ENCODE measurements around the gene CAMTA1.

CAMTA1 gene

DNA sequence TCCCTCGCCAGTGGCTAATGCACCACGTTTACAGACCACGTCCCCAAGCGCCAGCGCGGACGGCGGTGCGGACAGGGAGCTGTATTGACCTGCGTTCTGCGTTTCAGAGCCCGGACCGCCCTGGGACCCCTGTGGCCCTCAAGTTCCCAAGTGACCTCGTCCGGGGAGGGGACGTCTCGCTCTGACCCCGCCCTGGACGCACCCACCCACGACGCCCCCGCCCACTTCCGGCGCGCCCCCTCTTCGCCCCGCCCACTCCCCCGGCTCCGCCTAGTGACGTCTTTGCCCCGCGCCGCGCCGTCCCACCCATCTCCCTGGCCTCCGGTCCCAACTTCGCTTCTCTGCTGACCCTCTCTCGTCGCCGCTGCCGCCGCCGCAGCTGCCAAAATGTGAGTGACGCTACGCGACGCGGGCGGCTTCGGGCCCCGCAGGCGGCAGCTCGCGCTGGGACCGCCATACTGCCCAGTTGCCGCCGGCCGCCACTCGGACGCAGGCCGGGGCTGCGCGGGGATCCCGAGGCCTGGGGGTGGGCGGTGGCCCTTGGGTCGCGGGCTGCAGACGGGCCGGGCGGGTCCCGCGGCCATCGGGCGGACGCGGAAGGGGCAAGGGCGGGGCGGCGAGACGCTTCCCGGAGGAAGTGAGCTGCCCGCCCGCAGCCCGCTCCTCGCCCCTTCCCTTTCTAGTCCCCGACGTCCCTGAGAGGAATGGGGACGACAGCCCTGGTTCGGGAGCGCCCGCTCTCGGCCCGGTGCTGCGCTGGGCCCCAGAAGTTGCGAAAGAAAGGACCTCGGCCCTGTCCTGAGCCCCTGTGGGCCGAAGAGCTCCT is 986.0 kb downstream of the CAMTA1 start, which contains the start of gene VAMP3:
TSS of gene VAMP3 (plus strand) at position 300 of the 826 bp plus-strand sequence. CDS start at position 388, 88 bp downstream.
- peak within 1 kb of the TSS; percentile 97 for H3K4me3 ChIP-seq (ENCODE audit: severe bottlenecking)
- peak within 1 kb of the TSS; percentile 68 for H3K27ac ChIP-seq (ENCODE audit: poor library complexity, severe bottlenecking)
- H3K4me1 ChIP-seq (ENCODE audit: insufficient read depth, poor library complexity, severe bottlenecking), result no peaks in the 10 kb centered on the region
- ATAC-seq (ENCODE audit: low read depth), result peak; percentile 82
- H3K9me3 ChIP-seq (ENCODE audit: severe bottlenecking), result no peaks in the 10 kb centered on the region
- peaks cover 30% of the 10 kb centered on the region for H3K36me3 ChIP-seq (ENCODE audit: low read depth)
- DNase-seq (ENCODE audit: low spot score), result peak; percentile 80
- TF ChIP-seq, protein P1, sequence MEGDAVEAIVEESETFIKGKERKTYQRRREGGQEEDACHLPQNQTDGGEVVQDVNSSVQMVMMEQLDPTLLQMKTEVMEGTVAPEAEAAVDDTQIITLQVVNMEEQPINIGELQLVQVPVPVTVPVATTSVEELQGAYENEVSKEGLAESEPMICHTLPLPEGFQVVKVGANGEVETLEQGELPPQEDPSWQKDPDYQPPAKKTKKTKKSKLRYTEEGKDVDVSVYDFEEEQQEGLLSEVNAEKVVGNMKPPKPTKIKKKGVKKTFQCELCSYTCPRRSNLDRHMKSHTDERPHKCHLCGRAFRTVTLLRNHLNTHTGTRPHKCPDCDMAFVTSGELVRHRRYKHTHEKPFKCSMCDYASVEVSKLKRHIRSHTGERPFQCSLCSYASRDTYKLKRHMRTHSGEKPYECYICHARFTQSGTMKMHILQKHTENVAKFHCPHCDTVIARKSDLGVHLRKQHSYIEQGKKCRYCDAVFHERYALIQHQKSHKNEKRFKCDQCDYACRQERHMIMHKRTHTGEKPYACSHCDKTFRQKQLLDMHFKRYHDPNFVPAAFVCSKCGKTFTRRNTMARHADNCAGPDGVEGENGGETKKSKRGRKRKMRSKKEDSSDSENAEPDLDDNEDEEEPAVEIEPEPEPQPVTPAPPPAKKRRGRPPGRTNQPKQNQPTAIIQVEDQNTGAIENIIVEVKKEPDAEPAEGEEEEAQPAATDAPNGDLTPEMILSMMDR (IDR thresholded peaks at IDR 0.05; ENCODE audit: poor library complexity, severe bottlenecking), result no peak
- H3K27me3 ChIP-seq (ENCODE audit: insufficient read depth, poor library complexity, severe bottlenecking), result no peaks in the 10 kb centered on the region

DNA sequence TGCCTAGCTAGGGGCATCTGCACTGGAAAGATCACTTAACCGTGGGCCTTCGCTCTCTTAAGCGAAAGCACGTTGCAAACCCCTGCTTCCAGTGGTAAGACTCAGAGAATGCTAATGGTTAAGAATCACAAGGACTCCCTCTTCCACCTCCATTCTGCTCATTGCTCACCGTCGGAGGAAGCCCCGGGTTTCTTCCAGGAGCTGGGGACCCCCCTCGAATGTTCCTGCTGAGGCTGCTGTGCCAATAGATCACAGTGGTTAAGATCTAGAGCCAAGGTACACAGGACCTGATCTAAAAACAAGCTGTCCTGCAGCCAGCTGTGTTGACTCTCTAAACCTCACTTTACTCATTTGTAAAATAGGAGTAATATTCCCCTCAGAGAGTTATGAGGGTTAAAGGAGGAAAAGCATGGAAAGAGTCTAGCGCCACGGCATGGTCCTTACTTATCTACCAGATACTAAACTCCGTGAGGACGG is 986.6 kb downstream of the CAMTA1 start:
- H3K4me1 ChIP-seq (ENCODE audit: insufficient read depth, poor library complexity, severe bottlenecking), result no peaks in the 10 kb centered on the region
- no peak for DNase-seq (ENCODE audit: low spot score)
- no peaks in the 10 kb centered on the region for H3K27me3 ChIP-seq (ENCODE audit: insufficient read depth, poor library complexity, severe bottlenecking)
- H3K9me3 ChIP-seq (ENCODE audit: severe bottlenecking), result no peaks in the 10 kb centered on the region
- H3K27ac ChIP-seq (ENCODE audit: poor library complexity, severe bottlenecking), result peak overlapping the region; percentile 68
- H3K36me3 ChIP-seq (ENCODE audit: low read depth), result peaks cover 37% of the 10 kb centered on the region
- ATAC-seq (ENCODE audit: low read depth), result no peak
- H3K4me3 ChIP-seq (ENCODE audit: severe bottlenecking), result peak overlapping the region; percentile 97
- TF ChIP-seq, protein P1 (IDR thresholded peaks at IDR 0.05; ENCODE audit: poor library complexity, severe bottlenecking), result no peak

DNA sequence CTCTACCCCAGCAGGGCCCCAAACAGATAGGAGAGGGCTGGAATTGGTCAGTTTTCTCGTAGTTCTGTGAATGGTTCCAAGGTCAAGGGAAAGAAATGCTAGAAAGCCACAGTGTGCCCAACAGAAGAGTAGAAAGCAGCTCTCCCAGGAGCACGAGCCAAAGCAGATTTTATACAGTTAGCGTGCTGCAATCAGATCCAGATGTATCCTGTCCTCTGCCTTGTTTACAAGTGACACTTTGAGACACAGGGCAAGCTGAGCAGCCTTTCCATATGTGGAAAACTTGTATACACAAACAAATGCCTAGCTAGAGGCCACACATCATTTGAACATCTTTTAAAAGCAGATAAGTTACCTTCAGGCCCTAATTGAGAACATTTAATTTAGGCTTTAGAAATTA is 992.3 kb downstream of the CAMTA1 start:
- H3K27ac ChIP-seq (ENCODE audit: poor library complexity, severe bottlenecking), result no peak overlapping the region
- TF ChIP-seq, protein P1 (IDR thresholded peaks at IDR 0.05; ENCODE audit: poor library complexity, severe bottlenecking), result no peak
- no peak for ATAC-seq (ENCODE audit: low read depth)
- peaks cover 75% of the 10 kb centered on the region for H3K36me3 ChIP-seq (ENCODE audit: low read depth)
- H3K27me3 ChIP-seq (ENCODE audit: insufficient read depth, poor library complexity, severe bottlenecking), result no peaks in the 10 kb centered on the region
- no peaks in the 10 kb centered on the region for H3K4me1 ChIP-seq (ENCODE audit: insufficient read depth, poor library complexity, severe bottlenecking)
- DNase-seq (ENCODE audit: low spot score), result no peak
- no peaks in the 10 kb centered on the region for H3K9me3 ChIP-seq (ENCODE audit: severe bottlenecking)
- no peak overlapping the region for H3K4me3 ChIP-seq (ENCODE audit: severe bottlenecking)

DNA sequence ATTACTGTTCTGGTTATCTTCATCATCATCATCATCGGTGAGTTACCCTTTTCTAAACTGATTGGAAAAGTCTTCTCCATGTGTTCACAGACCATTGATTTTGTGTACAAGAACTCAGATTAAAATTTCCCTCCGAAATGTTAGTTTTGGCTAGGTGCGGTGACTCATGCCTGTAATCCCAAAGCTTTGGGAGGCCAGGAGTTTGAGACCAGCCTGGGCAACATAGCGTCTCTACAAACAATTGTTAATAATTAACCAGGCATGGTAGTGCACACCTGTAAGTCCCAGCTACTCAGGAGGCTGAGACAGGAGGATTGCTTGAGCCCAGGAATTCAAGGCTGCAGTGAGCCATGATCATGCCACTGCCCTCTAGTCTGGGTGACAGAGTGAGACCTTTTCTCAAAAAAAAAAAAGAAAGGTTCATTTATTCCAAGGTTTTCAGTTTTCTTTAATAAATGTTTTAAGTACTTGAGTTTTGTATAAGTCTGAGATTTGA is 992.9 kb downstream of the CAMTA1 start:
- DNase-seq (ENCODE audit: low spot score) (no peak), ATAC-seq (ENCODE audit: low read depth) (no peak)
- Histone ChIP-seq H3K9me3 (ENCODE audit: severe bottlenecking) (no peaks in the 10 kb centered on the region), H3K36me3 (ENCODE audit: low read depth) (peaks cover 70% of the 10 kb centered on the region), H3K4me1 (ENCODE audit: insufficient read depth, poor library complexity, severe bottlenecking) (no peaks in the 10 kb centered on the region), H3K4me3 (ENCODE audit: severe bottlenecking) (no peak overlapping the region), H3K27me3 (ENCODE audit: insufficient read depth, poor library complexity, severe bottlenecking) (no peaks in the 10 kb centered on the region), H3K27ac (ENCODE audit: poor library complexity, severe bottlenecking) (no peak overlapping the region)
- TF ChIP-seq, protein P1 (IDR thresholded peaks at IDR 0.05; ENCODE audit: poor library complexity, severe bottlenecking), result no peak

DNA sequence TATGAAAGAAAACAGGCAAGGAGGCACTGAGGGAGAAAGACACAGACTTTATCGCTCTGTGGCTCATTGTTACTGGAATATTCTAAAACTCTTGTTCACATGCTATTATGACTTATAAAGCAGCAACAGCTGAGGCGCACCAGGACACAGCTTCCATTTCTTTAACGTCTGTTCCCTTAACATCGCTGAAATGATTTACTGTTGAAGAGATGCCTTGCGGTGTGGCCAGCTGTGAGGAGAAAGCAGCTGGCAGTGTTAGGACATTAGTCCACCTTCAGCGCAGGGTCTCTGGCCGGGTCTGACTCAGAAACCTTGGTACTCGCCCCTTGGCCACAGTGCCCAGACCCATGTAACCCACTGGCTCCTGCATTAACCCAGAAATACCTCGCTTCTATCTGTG is 995.7 kb downstream of the CAMTA1 start:
- DNase-seq (ENCODE audit: low spot score), result no peak
- no peaks in the 10 kb centered on the region for H3K27me3 ChIP-seq (ENCODE audit: insufficient read depth, poor library complexity, severe bottlenecking)
- ATAC-seq (ENCODE audit: low read depth), result no peak
- TF ChIP-seq, protein P1 (IDR thresholded peaks at IDR 0.05; ENCODE audit: poor library complexity, severe bottlenecking), result no peak
- H3K4me3 ChIP-seq (ENCODE audit: severe bottlenecking), result no peak overlapping the region
- H3K36me3 ChIP-seq (ENCODE audit: low read depth), result peaks cover 57% of the 10 kb centered on the region
- H3K4me1 ChIP-seq (ENCODE audit: insufficient read depth, poor library complexity, severe bottlenecking), result no peaks in the 10 kb centered on the region
- H3K9me3 ChIP-seq (ENCODE audit: severe bottlenecking), result no peaks in the 10 kb centered on the region
- H3K27ac ChIP-seq (ENCODE audit: poor library complexity, severe bottlenecking), result no peak overlapping the region

Measured in RWPE2 (cell line).